ENCODE measurements around the gene CDHR3.

The CDHR3 gene

DNA sequence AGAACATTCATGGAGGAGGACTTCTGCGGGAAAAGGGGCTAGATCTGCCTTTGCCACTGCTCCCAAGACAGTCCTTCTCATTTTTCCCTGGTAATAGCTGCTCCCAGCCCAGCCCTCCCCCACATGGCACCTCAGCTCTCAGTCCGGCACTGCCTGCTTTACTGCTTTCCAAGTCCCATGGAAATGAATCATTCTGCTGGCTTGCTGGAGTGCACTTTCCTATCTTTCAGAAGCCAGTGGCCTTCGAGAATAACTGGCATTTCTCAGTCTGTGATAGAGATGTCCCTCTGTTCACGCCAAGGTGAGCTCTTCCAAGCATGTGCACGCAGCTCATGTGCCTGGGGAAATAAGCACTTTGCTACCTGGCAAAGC, 87.7 kb downstream of the CDHR3 start:
- DNase-seq (ENCODE audit: low read depth): no peak

DNA sequence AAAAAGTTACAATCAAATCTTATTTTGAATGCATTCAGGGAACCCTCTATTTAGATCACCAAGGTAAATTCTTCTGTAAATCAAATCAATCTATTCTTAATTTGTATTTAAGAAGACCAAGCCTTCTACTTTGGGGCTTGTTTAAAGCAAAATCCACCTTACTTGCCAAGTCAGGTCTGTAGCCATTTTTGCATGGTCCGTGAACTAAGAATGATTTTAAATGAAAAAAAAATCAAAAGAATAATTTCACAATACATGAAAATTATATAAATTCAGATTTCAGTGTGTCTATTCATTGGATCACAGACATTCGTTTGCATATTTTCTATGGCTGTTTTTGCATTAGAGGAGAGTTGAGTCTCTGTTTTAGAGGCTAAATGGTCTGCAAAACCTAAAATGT, 89.6 kb downstream of the CDHR3 start:
- no peak for DNase-seq (ENCODE audit: low read depth)

DNA sequence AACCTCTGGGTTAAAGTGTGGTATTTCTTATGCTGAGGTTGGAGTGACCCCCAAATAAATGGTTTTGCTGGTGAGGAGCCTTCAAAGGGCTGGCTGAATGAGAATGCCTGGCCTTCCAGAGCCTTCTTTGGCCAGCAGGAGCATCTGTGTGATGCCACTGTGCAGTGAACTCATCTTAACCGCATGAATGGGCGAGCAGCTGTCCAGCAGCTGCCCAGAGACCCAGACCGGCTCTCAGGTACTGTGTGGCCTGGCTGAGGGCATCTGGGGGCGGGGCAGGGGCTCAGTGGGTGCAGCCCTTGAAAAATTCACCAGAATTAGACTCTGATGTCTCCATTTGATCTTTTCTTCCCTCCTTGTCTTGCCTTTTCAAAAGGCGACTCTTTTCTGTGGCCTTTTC, 90.0 kb downstream of the CDHR3 start:
- DNase-seq (ENCODE audit: low read depth): no peak

DNA sequence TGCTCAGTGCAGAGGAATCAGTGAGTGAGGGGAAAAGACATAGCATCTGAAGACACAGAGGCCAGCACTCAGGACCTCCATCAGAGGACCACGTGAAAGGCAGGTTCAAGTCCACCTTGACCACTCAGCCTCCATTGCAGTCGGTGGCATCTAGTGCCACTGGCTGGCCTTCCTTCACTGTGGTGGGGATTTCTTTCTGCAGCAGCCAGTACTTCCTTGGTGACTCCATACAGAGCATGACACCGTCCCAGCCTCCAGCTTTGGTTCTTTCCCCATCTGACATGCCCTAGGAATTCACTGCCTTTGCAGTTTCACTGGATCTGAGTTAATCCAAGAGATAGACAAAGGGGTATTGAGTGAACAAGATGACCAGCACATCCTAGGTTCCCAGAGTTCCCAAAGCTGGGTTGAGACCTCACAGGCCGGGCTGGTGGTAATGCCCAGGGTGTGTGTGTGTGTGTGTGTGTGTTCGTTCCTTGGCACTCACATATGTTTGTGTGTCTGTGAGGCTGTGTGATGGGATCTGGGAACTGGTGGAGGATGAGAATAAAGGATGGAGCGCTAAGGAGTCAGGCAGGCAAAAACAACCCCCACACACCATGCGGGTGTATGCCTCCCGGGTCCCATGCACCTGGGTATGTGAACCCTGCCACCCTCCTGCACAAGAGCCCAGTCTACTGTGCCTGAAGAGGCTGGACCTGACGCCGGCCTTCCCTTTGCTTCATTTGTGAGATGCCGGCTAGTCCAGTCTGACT, 91.3 kb downstream of the CDHR3 start:
- no peak for DNase-seq (ENCODE audit: low read depth)

GRCh38 chr7:106054971-106055532, 92.0 kb downstream of the CDHR3 start:
- no peak for DNase-seq (ENCODE audit: low read depth)

- DNase-seq (ENCODE audit: low read depth): no peak
Observed at GRCh38 chr7:106056513-106057203, 93.6 kb downstream of the CDHR3 start.

DNA sequence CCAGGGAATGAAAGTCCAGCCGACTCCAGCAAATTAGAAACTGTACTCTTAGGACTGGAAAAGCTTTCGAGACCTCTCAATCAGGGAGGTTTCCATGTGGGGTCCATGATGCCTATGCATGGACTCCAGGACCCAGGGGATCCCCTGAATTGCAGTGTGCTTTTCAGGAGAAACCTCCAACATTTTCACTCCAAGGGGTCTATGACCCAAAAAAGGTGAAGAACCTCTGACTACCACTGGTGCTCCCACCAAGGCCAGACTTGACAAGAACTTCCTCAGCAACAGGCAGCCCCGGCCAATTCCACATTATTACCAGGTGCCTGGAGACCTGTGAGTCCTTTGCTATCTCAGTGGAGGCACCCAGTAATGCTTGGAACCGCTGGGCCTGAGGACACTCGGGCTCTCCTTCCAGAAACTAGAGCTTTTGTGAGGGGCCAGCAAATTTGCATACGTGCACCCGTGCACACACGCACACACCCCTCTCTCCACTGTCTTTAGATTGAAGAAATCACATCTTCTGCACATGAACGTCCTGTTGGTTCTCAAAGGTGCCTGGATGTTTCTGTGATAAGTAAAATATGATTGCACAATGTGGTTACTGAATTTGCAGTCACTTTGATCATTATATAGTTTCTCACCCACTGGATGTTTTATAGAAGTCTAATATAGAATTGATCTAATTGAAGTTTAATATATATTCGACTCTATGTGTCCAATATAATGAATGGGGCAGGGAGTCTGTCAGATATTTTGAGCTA, 94.3 kb downstream of the CDHR3 start:
- DNase-seq (ENCODE audit: low read depth): no peak

DNA sequence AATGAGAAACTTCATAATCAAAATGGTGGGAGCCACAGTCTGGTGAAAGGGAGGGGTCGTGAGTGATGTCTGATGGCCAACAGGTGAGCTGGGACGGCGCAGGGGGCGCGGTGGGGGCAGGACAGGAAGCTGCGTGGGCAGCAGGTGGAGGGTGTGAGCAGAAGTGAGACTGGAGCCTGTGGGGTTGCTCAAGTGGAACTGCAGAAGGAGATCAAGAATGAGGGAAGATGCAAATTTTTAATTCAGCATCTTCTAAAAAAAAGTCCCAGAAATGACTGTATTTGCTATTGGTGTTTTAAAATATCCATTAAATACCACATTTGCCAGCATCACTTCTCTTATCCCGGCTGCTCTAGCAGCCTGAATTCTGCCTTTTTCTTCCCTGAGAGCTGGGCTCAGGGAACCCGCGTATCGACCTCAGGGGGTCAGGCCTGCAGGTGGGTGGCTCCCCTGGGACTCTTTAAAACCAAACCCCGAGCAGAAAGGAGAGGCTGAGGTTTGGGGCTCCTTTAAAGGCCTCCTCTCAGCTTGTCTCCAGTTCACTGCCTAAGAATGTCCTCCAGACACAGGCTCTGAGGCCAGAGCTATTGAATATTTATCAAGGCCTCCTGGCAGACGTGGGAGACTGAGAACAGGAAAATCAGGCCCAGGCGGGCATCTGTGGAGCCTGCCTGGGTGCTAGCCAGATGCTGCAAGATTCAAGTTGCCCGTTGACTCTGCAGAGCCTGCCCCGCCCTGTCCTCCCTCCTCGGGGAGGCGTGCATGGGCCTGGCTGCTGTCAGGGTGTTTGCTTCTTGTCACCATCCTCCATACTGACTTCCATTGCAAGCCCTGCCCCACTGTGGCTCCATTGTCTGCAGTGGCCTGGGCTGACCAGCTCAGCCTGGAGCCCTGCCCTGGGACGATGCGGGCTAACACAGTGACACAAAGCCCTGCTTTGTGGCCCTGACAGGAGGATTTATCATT, 95.2 kb downstream of the CDHR3 start:
- DNase-seq (ENCODE audit: low read depth): no peak

- no peak for DNase-seq (ENCODE audit: low read depth)
Observed at GRCh38 chr7:106058928-106059324, 95.9 kb downstream of the CDHR3 start.

DNA sequence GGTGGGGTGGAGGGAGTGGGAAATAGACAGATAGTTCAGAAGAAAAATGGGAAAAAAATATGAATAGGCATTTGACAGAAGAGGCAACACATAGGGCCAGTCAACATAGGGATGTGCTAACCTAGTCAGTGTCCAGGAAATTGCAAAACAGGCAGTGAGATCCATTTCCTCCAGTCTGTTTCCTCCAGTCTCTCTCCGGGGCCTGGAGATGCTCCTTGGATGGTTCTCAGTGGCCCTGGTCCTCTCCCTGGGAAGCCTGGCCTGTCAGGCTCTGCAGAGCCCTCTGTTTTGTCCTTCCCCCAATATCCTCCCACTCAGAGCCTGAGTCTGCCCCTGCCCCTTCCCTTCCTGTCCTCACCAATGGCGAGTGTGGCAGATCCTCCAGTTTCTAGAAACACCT, 96.5 kb downstream of the CDHR3 start:
- no peak for DNase-seq (ENCODE audit: low read depth)

GRCh38 chr7:106060394-106060920, 97.4 kb downstream of the CDHR3 start:
- DNase-seq (ENCODE audit: low read depth): no peak

- no peak for DNase-seq (ENCODE audit: low read depth)
Observed at GRCh38 chr7:106061301-106061979, 98.4 kb downstream of the CDHR3 start.

- DNase-seq (ENCODE audit: low read depth): no peak
Observed at GRCh38 chr7:106062006-106062405, 98.9 kb downstream of the CDHR3 start.

- DNase-seq (ENCODE audit: low read depth): no peak
Observed at GRCh38 chr7:106062521-106062931, 99.5 kb downstream of the CDHR3 start.

GRCh38 chr7:106063024-106063423, 100.0 kb downstream of the CDHR3 start:
- no peak for DNase-seq (ENCODE audit: low read depth)

GRCh38 chr7:106063692-106064091, 100.6 kb downstream of the CDHR3 start:
- DNase-seq (ENCODE audit: low read depth): no peak

DNA sequence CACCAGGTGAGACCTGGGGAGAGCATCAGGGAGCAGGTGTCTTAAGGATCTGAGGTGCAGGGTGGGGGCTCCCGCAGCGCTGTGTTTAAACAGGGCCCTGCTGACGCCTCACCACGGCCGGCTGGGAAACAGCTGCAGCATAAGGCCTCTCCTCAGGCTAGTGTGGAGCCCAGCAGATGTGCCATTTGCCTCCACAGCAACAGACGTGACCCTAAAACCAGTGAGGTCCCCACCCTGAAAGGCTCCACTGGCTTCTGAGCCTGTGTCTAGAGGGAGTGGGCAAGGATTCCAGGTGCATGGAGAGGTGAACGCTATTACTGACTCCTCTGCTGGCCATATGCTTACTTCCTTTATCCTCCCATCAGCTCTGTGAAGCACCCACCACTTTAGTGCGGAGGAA, 101.3 kb downstream of the CDHR3 start:
- no peak for DNase-seq (ENCODE audit: low read depth)

DNA sequence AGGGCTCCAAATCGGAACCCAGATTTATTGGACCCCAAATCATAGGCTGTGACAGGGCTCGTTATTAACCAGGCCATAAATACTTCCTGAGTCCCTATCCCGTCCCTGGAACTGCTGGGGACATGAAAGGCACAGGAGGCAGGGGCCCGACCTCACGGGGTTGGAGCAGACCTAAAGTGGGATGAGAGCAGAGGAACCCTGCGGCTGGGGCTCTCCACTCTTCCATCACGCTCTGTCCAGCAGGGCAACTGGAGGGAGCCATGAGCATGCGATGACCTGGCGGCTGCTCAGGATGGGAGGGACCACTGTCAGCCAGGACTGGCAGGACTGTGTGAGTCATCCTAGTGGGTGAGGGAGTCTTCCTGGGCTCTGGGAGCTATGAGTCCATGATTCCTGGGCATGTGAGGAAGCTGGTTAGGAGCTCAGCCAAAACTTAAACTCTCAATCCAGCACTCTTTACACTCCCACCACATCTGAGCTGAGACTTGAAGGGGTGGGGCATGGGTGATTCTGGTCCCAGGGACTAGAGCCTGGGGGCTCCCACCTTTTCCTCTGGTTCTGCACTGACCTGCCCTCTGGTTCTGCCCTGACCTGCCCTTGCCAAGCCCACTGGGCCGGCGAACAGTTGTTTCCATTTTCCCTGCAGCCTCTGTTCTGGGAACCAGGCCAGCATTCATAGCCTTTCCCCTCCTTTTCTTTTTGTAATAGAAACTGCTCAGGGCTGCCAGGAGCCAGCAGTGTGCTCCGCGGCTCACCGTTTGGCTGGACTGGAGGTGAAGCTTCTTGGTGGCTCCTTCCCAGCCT, 101.9 kb downstream of the CDHR3 start:
- peak; percentile 47 for DNase-seq (ENCODE audit: low read depth)

DNA sequence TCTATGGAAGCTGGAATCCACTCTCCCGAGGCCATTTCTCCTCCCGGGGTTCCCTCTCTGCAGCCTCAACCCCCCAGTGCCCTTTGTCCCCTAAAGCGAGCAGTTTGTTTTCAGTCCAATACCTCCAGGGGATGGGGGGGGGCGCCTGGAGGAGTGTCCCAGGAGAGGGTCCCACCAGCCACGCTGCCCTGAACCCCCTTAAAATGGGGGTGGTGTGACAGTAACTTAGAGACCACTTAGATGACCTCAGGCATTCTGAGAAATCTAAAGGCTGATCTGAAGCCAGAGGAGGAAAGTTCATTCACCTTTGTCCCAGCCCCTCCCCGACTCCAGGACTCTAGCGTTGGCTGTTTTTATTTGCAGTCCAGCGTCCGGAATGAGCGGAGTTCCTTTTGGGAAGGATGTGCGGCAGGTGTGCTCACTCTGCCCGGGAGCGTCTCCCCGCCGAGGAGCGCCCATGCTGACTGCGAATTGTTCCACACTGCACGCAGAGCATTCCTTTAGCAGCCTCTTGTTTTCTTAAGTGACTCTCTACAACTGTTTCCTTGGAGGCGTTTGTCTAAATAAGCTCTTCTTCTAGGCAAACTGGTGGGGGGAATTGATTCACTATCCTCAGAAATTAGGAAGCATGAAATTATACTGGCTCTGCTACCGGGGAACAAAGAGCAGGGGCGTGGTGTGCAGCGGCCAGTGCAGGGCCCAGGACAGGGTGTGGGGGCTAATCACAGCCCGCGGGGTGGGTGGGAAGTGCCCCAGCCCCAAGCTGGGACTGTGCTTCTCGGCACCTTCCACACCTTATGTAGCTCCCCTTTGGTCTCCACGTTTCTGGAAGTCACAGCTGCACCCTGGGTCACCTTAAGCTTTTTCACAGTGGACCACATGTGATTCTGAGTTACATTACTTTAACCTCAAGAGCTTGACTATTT, 102.8 kb downstream of the CDHR3 start:
- no peak for DNase-seq (ENCODE audit: low read depth)

Data from non-pigmented ciliary epithelial cell (primary cell).